Smooth muscle cell (in vitro differentiated cells): ENCODE data around the gene RFC4. TPM values are rescaled to one million over a fixed set of nuclear protein-coding genes. Genes with fewer than 3 reads are reported as not detected.
A peak's percentile ranks its signal among the peaks of the same experiment; 100 is the strongest.

Experiments used
- DNase-seq: peaks from one replicate; lab custom pipeline; 2025; ENCODE audit not compliant: unreplicated experiment; lab: John Stamatoyannopoulos, UW
- H2AFZ ChIP-seq: fragments of 200-600 bp; sonication (generic); 2 replicates; pipeline ENCODE4 v1.6.0; 2016; ENCODE audit warnings: antibody characterized with exemption, low read depth, mild to moderate bottlenecking
- H3F3A ChIP-seq: fragments of 200-600 bp; sonication (generic); 2 replicates; pipeline ENCODE4 v1.6.0; 2017; ENCODE audit warnings: antibody characterized with exemption, low read depth
- H3K27ac ChIP-seq: fragments of 200-600 bp; sonication (generic); 2 replicates; pipeline ENCODE4 v1.5.1; 2016; ENCODE audit warnings: low read depth, mild to moderate bottlenecking
- H3K27me3 ChIP-seq: fragments of 200-600 bp; sonication (generic); 2 replicates; pipeline ENCODE4 v1.6.1; 2016; ENCODE audit warnings: low read depth, mild to moderate bottlenecking
- H3K36me3 ChIP-seq: fragments of 200-600 bp; sonication (generic); 2 replicates; pipeline ENCODE4 v1.5.1; 2016; ENCODE audit warnings: low read depth
- H3K4me1 ChIP-seq: fragments of 200-600 bp; sonication (generic); 2 replicates; pipeline ENCODE4 v1.5.1; 2016; ENCODE audit warnings: low read depth
- H3K4me2 ChIP-seq: fragments of 200-600 bp; sonication (generic); 2 replicates; pipeline ENCODE4 v1.6.0; 2016; ENCODE audit warnings: mild to moderate bottlenecking
- H3K4me3 ChIP-seq: fragments of 200-600 bp; sonication (generic); 2 replicates; pipeline ENCODE4 v1.5.1; 2016; ENCODE audit warnings: mild to moderate bottlenecking
- H3K79me2 ChIP-seq: fragments of 200-600 bp; sonication (generic); 2 replicates; pipeline ENCODE4 v1.6.0; 2016; ENCODE audit warnings: low read depth, mild to moderate bottlenecking
- H3K9ac ChIP-seq: fragments of 200-600 bp; sonication (generic); 2 replicates; pipeline ENCODE4 v1.6.0; 2016; ENCODE audit warnings: low read depth
- H3K9me3 ChIP-seq: fragments of 200-600 bp; sonication (generic); replicated peaks from 2 replicates; pipeline ENCODE4 v1.5.1; 2016; ENCODE audit warnings: low read depth
- H4K20me1 ChIP-seq: fragments of 200-600 bp; sonication (generic); 2 replicates; pipeline ENCODE4 v1.6.0; 2016; ENCODE audit warnings: low read depth
- CTCF ChIP-seq: fragments of 200-600 bp; sonication (generic); IDR thresholded peaks from 2 replicates; pipeline ENCODE4 v1.5.1; 2017; ENCODE audit warnings: borderline replicate concordance, mild to moderate bottlenecking, antibody characterized with exemption; ENCODE audit not compliant: insufficient read depth, poor library complexity, severe bottlenecking
- WGBS: methylation state at CpG from one replicate; pipeline ENCODE4 v1.1.7; 2016; ENCODE audit warnings: low lambda C conversion rate; 5-methylcytosine and 5-hydroxymethylcytosine counted together
- polyA plus RNA-seq: library from polyadenylated mRNA; unstranded; fragments of >200 nt; fragmentation: Nextera tagmentation; extraction: Ambion mirVana; gene quantifications from 2 replicates; pipeline ENCODE4 v1.2.1, GENCODE V29; 2016
- total RNA-seq: library from RNA; depleted of rRNA; stranded (reverse); fragments of >200 nt; gene quantifications from 2 replicates; pipeline ENCODE4 v1.2.3, GENCODE V29; 2014

The RFC4 gene
- total and polyA plus RNA-seq, 2 experiments from 2014 or later = 27.8 to 45.5 TPM

DNA sequence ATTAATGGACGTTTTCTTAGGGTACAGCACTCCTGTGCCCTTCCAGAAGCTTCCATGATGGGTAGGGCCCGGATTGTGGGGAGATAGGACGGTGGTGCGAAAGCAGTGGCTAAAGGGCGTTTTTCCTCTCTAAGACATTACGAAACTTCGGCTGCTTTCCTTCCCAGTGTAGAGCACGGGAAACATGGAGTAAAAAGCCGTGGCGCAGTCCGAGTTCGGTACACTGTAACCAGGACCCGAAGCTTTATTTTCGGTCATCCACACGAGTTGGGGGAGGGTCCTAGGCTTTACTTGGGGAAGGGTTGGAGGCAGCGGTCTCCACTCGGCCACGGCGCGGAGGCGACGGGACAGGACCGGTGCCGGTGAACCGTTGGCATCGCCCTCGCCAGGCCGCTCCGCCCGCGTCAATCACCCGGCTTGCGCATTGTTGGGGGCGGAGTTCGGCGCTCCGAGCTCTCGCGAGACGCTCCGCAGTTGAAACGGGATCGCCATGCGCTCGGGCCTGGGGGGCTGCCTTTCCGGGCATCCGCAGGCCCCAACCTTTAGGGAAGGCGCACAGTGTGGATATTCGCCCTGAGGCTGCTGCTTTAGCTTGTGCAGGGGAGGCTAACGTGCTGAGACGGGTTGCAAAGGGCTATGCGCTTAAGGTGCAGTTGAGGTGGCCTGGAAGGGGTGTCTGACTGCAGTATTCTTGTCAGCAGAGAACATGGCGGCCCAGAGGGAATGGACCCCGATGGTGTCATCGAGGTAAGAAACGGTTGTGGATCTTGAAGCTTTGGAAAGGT, 22.4 kb downstream of the RFC4 start:
- peaks cover 48% of the 10 kb centered on the region for H3F3A ChIP-seq
- peak overlapping the region; percentile 79 for H3K4me3 ChIP-seq
- no peak for TF ChIP-seq CTCF
- H3K27ac ChIP-seq = peak overlapping the region; percentile 99
- under 1% methylated on average over 56 of the region's 56 CpGs for WGBS
- H3K4me2 ChIP-seq = peak overlapping the region; percentile 91
- H4K20me1 ChIP-seq = peaks cover 53% of the 10 kb centered on the region
- no peak overlapping the region for H2AFZ ChIP-seq
- peaks cover 37% of the 10 kb centered on the region for H3K4me1 ChIP-seq
- peaks cover 17% of the 10 kb centered on the region for H3K36me3 ChIP-seq
- peaks cover 40% of the 10 kb centered on the region for H3K79me2 ChIP-seq
- H3K9me3 ChIP-seq = no peaks in the 10 kb centered on the region
- H3K27me3 ChIP-seq = no peaks in the 10 kb centered on the region
- peak; percentile 46 for DNase-seq
- H3K9ac ChIP-seq = peak overlapping the region; percentile 99

DNA sequence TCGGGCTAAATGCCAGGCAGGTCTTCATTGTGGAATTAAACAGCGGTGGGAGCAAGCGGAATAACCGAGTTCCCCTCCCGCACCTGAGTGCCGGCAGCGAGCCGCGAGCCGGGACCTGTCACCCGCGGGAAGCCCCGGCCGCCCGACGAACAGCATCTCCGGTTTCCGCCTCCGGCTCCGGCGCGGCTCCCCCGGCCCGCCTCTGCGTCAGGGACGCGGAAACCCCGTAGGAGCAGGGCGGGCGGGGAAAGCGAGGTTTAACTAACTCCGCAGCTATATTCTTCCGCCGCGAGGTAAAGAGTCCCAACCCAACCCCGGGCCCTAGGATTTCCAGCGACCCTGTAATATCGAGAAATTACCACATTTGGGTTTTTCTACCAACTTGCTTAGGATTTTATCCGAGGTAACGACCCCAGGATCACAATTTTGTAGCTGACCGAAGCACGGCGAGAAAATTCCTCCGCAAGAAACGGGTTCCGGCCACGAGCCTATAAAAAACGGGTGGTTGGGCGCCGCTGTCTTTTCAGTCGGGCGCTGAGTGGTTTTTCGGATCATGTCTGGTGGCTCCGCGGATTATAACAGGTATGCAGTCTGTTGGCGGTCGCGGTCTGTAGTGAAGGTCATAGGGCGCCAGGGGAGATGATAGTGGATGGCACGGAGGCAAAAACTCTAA, 23.1 kb downstream of the RFC4 start, which contains the start of gene EIF4A2:
EIF4A2 (plus strand) TSS at position 520 of the 673 bp plus-strand sequence; CDS start at position 554, 34 bp downstream.
- peak within 1 kb of the TSS; percentile 91 for H3K4me2 ChIP-seq
- peaks cover 46% of the 10 kb centered on the region for H4K20me1 ChIP-seq
- peaks cover 40% of the 10 kb centered on the region for H3K79me2 ChIP-seq
- H3K27ac ChIP-seq = peak within 1 kb of the TSS; percentile 99
- DNase-seq = peak; percentile 81
- peak within 1 kb of the TSS; percentile 92 for H2AFZ ChIP-seq
- H3F3A ChIP-seq = peaks cover 41% of the 10 kb centered on the region
- H3K9ac ChIP-seq = peak within 1 kb of the TSS; percentile 99
- peaks cover 10% of the 10 kb centered on the region for H3K36me3 ChIP-seq
- no peak for TF ChIP-seq CTCF
- H3K4me3 ChIP-seq = peak within 1 kb of the TSS; percentile 79
- H3K4me1 ChIP-seq = peaks cover 36% of the 10 kb centered on the region
- H3K9me3 ChIP-seq = no peaks in the 10 kb centered on the region
- under 1% methylated on average over 56 of the region's 60 CpGs for WGBS
- no peaks in the 10 kb centered on the region for H3K27me3 ChIP-seq

GRCh38 chr3:186782542-186783057, 23.7 kb downstream of the RFC4 start:
- 4% methylated on average over 21 of the region's 21 CpGs for WGBS
- no peaks in the 10 kb centered on the region for H3K9me3 ChIP-seq

More at GRCh38 chr3:186782542-186783057, 23.7 kb downstream of the RFC4 start:
- H3K9ac ChIP-seq = peak overlapping the region; percentile 99
- peak overlapping the region; percentile 99 for H3K27ac ChIP-seq
- H3K4me2 ChIP-seq = peak overlapping the region; percentile 91
- peaks cover 40% of the 10 kb centered on the region for H4K20me1 ChIP-seq
- peaks cover 40% of the 10 kb centered on the region for H3K79me2 ChIP-seq
- TF ChIP-seq CTCF = no peak
- peaks cover 33% of the 10 kb centered on the region for H3K4me1 ChIP-seq
- no peaks in the 10 kb centered on the region for H3K27me3 ChIP-seq
- H3F3A ChIP-seq = peaks cover 35% of the 10 kb centered on the region
- H3K4me3 ChIP-seq = peak overlapping the region; percentile 79
- H2AFZ ChIP-seq = peak overlapping the region; percentile 92
- DNase-seq = no peak
- H3K36me3 ChIP-seq = peaks cover 5% of the 10 kb centered on the region
